ENCODE data around the gene NELL2. TPM values are rescaled to one million over a fixed set of nuclear protein-coding genes. Genes with fewer than 3 reads are reported as not detected.

NELL2 gene
- total and polyA plus RNA-seq, 4 donors = 0.09 to 0.42 (median 0.17) TPM; not detected in 1

- no peaks in the 10 kb centered on the region for H3K27me3 ChIP-seq (ENCODE audit: control insufficient read depth in 4 of 4, insufficient read depth in 4 of 4, low read length in 3 of 4)
- no peak for DNase-seq (ENCODE audit: low spot score)
Observed at GRCh38 chr12:44777044-44777443, 99.1 kb downstream of the NELL2 start.

More at GRCh38 chr12:44777044-44777443, 99.1 kb downstream of the NELL2 start:
- Histone ChIP-seq H3K9me3 (ENCODE audit: control insufficient read depth in 4 of 4, low read length in 3 of 4) (peaks cover 0 to 4% (median 0%) of the 10 kb centered on the region in 4 donors), H3K4me3 (ENCODE audit: low read depth in 1 of 3, low read length in 3 of 3) (no peak overlapping the region), H3K4me1 (ENCODE audit: control insufficient read depth in 4 of 4, insufficient read depth in 4 of 4, low read length in 3 of 4) (no peaks in the 10 kb centered on the region), H3K27ac (ENCODE audit: low read depth in 1 of 2, low read length in 2 of 2) (no peak overlapping the region), H3K36me3 (ENCODE audit: control insufficient read depth in 4 of 4, insufficient read depth in 3 of 4, low read depth in 1 of 4, low read length in 3 of 4) (no peaks in the 10 kb centered on the region), H3K9ac (ENCODE audit: low read depth in 1 of 2, low read length in 2 of 2) (no peak overlapping the region)
- WGBS = 88% methylated on average over 1 of the region's 1 CpG
- no peak for TF ChIP-seq ATF3 (IDR thresholded peaks at IDR 0.05)
- no peak for TF ChIP-seq FOXA2 (IDR thresholded peaks at IDR 0.05)
- no peak for TF ChIP-seq MAX (IDR thresholded peaks at IDR 0.05)
- TF ChIP-seq NR2F2 (IDR thresholded peaks at IDR 0.05) = no peak
- no peak for TF ChIP-seq ZBTB33 (IDR thresholded peaks at IDR 0.05)
- no peak for TF ChIP-seq FOXA1 (IDR thresholded peaks at IDR 0.05)
- TF ChIP-seq, protein P1, sequence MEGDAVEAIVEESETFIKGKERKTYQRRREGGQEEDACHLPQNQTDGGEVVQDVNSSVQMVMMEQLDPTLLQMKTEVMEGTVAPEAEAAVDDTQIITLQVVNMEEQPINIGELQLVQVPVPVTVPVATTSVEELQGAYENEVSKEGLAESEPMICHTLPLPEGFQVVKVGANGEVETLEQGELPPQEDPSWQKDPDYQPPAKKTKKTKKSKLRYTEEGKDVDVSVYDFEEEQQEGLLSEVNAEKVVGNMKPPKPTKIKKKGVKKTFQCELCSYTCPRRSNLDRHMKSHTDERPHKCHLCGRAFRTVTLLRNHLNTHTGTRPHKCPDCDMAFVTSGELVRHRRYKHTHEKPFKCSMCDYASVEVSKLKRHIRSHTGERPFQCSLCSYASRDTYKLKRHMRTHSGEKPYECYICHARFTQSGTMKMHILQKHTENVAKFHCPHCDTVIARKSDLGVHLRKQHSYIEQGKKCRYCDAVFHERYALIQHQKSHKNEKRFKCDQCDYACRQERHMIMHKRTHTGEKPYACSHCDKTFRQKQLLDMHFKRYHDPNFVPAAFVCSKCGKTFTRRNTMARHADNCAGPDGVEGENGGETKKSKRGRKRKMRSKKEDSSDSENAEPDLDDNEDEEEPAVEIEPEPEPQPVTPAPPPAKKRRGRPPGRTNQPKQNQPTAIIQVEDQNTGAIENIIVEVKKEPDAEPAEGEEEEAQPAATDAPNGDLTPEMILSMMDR (IDR thresholded peaks at IDR 0.05; ENCODE audit: low read depth, low read length, missing input control) = no peak
- TF ChIP-seq SP1 (IDR thresholded peaks at IDR 0.05) = no peak
- no peak for TF ChIP-seq REST (IDR thresholded peaks at IDR 0.05)
- no peak for TF ChIP-seq JUND (IDR thresholded peaks at IDR 0.05)

Measured in liver (tissue), 9 donors.